RWPE2 (cell line): ENCODE data around the gene HRAS.

Source experiments
- ATAC-seq: fragments of 200-7000 bp; cut with Tn5 transposase; 3 replicates; pipeline ENCODE4 v1.9.1; 2021; ENCODE audit warnings: low read depth
- DNase-seq: peaks from one replicate; pipeline ENCODE4 v3.0.0-alpha.2; 2020; ENCODE audit warnings: low spot score
- H3K27ac ChIP-seq: fragments of 450-650 bp; 2 replicates; pipeline ENCODE4 v1.5.1; 2017; ENCODE audit warnings: mild to moderate bottlenecking; ENCODE audit not compliant: poor library complexity, severe bottlenecking
- H3K27me3 ChIP-seq: fragments of 250-450 bp; sonication (Bioruptor Pico); 2 replicates; pipeline ENCODE4 v1.5.1; 2021; ENCODE audit warnings: mild to moderate bottlenecking, moderate library complexity; ENCODE audit not compliant: insufficient read depth, poor library complexity, severe bottlenecking
- H3K36me3 ChIP-seq: fragments of 250-450 bp; sonication (Bioruptor Pico); 2 replicates; pipeline ENCODE4 v1.5.1; 2020; ENCODE audit warnings: low read depth, mild to moderate bottlenecking, moderate library complexity
- H3K4me1 ChIP-seq: fragments of 250-450 bp; sonication (Bioruptor Pico); 2 replicates; pipeline ENCODE4 v1.5.1; 2021; ENCODE audit warnings: mild to moderate bottlenecking, moderate library complexity; ENCODE audit not compliant: insufficient read depth, poor library complexity, severe bottlenecking
- H3K4me3 ChIP-seq: fragments of 250-450 bp; sonication (Bioruptor Pico); 2 replicates; pipeline ENCODE4 v1.5.1; 2021; ENCODE audit warnings: mild to moderate bottlenecking, moderate library complexity; ENCODE audit not compliant: severe bottlenecking
- H3K9me3 ChIP-seq: fragments of 250-450 bp; sonication (Bioruptor Pico); 2 replicates; pipeline ENCODE4 v1.5.1; 2021; ENCODE audit warnings: mild to moderate bottlenecking, moderate library complexity; ENCODE audit not compliant: severe bottlenecking
- TF ChIP-seq, protein P1 (sequence below): fragments of 450-650 bp; IDR thresholded peaks from one replicate; pipeline ENCODE4 v1.5.1; 2017; ENCODE audit warnings: mild to moderate bottlenecking, moderate library complexity; ENCODE audit not compliant: poor library complexity, severe bottlenecking

HRAS gene

DNA sequence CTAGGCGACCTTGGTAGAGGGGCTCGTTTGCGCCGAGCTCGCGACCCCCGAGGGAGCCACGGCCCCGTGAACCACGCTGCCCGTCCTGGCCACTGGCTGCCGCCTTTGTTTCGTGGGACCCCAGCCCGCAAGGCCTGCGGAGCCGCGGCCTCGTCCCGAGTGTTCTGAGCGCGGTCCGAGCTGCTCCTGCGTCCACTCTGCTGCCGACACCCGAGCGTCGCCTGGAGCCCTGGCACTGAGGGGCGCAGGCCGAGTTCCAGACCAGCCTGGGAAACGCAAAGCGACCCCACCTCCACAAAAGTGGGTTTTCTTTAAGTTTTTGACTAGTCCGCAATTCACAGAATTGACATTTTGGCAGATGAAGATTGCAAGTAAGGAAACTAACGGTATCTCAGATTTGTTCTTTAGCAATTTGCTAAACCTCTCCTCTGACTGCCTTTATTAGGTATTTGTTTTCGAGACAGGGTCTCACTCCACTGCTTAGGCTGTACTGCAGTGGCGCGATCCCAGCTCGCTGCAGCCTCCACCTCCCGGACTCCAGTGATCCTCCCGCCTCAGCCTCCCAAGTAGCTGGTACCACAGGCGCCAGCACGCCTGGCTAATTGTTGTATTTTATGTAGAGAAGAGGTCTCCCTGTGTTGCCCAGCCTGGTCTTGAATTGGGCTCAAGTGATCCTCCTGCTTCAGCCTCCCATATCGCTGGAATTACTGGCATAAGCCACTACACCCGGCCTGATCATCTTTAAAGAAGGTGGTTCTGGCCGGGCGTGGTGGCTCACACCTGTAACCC, 27.5 kb downstream of the HRAS start:
- Histone ChIP-seq H3K27ac (peak overlapping the region; percentile 94), H3K27me3 (no peaks in the 10 kb centered on the region)
- no peak for ATAC-seq

GRCh38 chr11:506995-507726, 28.2 kb downstream of the HRAS start, which contains the start of gene RNH1:
Gene RNH1, minus strand, starts transcription at chr11:507242. Its CDS starts 5,080 bp downstream, at chr11:502162.
- Histone ChIP-seq H3K36me3 (peaks cover 35% of the 10 kb centered on the region), H3K27me3 (no peaks in the 10 kb centered on the region), H3K4me1 (peaks cover 11% of the 10 kb centered on the region), H3K9me3 (no peaks in the 10 kb centered on the region), H3K27ac (peak within 1 kb of the TSS; percentile 94), H3K4me3 (peak within 1 kb of the TSS; percentile 70)
- ATAC-seq (peak; percentile 62), DNase-seq (peak; percentile 98)
- TF ChIP-seq, protein P1, sequence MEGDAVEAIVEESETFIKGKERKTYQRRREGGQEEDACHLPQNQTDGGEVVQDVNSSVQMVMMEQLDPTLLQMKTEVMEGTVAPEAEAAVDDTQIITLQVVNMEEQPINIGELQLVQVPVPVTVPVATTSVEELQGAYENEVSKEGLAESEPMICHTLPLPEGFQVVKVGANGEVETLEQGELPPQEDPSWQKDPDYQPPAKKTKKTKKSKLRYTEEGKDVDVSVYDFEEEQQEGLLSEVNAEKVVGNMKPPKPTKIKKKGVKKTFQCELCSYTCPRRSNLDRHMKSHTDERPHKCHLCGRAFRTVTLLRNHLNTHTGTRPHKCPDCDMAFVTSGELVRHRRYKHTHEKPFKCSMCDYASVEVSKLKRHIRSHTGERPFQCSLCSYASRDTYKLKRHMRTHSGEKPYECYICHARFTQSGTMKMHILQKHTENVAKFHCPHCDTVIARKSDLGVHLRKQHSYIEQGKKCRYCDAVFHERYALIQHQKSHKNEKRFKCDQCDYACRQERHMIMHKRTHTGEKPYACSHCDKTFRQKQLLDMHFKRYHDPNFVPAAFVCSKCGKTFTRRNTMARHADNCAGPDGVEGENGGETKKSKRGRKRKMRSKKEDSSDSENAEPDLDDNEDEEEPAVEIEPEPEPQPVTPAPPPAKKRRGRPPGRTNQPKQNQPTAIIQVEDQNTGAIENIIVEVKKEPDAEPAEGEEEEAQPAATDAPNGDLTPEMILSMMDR, result no peak

More for the DNA sequence above, 27.5 kb downstream of the HRAS start:
- Histone ChIP-seq H3K9me3 (no peaks in the 10 kb centered on the region), H3K36me3 (peaks cover 35% of the 10 kb centered on the region), H3K4me3 (peak overlapping the region; percentile 70), H3K4me1 (peaks cover 11% of the 10 kb centered on the region)
- TF ChIP-seq, protein P1, result no peak
- DNase-seq, result no peak

DNA sequence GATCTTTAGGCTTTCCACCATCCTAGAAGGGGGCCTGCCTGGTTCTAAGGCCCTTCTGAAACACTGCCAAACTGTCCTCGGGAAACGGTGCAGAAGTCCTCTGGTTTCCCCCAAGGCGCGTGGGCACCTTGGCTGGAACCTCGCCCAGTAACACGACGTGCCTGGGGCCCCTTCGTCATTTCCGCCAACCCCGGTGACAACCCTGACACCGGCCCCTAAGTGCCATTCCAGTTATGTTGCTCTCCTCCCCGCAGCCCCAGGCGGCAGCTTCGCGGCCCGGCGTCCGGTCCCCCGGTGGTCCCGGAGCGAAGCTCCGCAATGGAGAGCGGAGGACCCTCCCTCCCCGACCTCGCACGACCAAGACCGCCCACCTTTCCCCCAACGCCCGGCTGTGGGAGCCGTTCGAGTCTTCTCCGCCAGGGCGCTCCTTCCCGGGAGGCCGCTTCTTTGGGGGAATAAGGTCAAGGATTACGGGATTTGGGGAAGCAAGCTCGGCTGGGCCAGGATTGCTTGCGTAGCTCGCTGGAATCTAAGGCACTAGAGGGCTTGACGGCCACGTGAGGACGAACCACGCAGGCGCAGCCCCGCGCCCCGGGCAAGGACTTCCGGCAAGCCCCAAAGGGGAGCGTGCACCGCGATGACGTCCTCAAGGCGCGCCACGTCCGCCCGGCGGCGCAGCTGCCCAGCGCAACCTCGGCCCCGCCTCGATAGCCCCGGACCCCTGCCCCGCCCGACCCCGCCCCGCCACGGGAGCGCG, 29.0 kb downstream of the HRAS start:
- Histone ChIP-seq H3K36me3 (peaks cover 38% of the 10 kb centered on the region), H3K27me3 (no peaks in the 10 kb centered on the region), H3K9me3 (no peaks in the 10 kb centered on the region), H3K27ac (peak overlapping the region; percentile 94), H3K4me3 (peak overlapping the region; percentile 70), H3K4me1 (peaks cover 11% of the 10 kb centered on the region)
- DNase-seq, result peak; percentile 98
- TF ChIP-seq, protein P1, result no peak
- peak; percentile 72 for ATAC-seq

DNA sequence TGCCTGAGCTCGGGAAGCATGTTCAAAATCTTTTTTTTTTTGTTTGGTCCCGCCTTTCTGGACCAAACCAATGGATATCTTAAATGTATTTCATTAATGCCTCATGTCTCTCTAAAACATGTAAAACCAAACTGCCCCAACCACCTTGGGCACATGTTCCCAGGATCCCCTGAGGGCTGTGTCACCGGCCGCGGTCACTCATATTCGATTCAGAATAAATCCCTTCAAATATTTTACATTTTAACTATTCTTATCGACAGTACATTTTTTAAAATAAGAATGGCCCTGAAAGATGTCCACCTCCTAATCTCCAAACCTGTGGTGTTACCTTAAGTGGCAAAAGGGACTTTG, 30.4 kb downstream of the HRAS start:
- H3K4me3 ChIP-seq, result no peak overlapping the region
- no peaks in the 10 kb centered on the region for H3K9me3 ChIP-seq
- peaks cover 43% of the 10 kb centered on the region for H3K36me3 ChIP-seq
- no peaks in the 10 kb centered on the region for H3K27me3 ChIP-seq
- TF ChIP-seq, protein P1, result no peak
- H3K27ac ChIP-seq, result peak overlapping the region; percentile 94
- no peak for DNase-seq
- peaks cover 11% of the 10 kb centered on the region for H3K4me1 ChIP-seq
- ATAC-seq, result no peak
